Measurements from ENCODE around the gene SDF4.

GRCh38 chr1:1204425-1204920, 27.3 kb downstream of the SDF4 start:
- TF ChIP-seq CTCF (conservative IDR thresholded peaks at IDR 0.05) (no peak), ZFX (IDR thresholded peaks at IDR 0.05) (no peak)
